Measurements from ENCODE around the gene TCEANC.

Gene TCEANC

DNA sequence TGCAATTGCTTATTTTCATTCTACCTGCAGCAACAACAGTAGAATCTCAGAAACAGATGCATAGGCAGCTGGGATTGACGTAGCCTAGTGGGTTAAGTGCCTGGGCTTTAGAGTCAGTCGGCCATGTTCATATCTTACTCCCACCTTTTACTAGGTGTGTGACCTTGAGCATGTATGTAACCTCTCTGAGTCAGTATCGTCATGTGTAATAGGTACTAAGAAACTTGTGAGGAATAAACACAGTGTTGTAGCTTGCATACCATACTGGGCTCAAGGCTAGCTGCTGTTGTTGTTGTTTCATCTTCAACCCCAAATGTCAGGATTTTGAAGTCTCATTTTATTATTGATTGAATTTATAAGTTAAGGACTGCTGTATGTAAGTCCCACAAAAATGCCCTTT is 50.2 kb downstream of the TCEANC start (continued):
- TF ChIP-seq, protein P1, sequence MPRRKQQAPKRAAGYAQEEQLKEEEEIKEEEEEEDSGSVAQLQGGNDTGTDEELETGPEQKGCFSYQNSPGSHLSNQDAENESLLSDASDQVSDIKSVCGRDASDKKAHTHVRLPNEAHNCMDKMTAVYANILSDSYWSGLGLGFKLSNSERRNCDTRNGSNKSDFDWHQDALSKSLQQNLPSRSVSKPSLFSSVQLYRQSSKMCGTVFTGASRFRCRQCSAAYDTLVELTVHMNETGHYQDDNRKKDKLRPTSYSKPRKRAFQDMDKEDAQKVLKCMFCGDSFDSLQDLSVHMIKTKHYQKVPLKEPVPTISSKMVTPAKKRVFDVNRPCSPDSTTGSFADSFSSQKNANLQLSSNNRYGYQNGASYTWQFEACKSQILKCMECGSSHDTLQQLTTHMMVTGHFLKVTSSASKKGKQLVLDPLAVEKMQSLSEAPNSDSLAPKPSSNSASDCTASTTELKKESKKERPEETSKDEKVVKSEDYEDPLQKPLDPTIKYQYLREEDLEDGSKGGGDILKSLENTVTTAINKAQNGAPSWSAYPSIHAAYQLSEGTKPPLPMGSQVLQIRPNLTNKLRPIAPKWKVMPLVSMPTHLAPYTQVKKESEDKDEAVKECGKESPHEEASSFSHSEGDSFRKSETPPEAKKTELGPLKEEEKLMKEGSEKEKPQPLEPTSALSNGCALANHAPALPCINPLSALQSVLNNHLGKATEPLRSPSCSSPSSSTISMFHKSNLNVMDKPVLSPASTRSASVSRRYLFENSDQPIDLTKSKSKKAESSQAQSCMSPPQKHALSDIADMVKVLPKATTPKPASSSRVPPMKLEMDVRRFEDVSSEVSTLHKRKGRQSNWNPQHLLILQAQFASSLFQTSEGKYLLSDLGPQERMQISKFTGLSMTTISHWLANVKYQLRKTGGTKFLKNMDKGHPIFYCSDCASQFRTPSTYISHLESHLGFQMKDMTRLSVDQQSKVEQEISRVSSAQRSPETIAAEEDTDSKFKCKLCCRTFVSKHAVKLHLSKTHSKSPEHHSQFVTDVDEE (CRISPR knock-in tag; IDR thresholded peaks at IDR 0.05) = no peak
- TF ChIP-seq ZNF8 (CRISPR knock-in tag; IDR thresholded peaks at IDR 0.05) = no peak
- TF ChIP-seq RARB (CRISPR knock-in tag; IDR thresholded peaks at IDR 0.05) = no peak

DNA sequence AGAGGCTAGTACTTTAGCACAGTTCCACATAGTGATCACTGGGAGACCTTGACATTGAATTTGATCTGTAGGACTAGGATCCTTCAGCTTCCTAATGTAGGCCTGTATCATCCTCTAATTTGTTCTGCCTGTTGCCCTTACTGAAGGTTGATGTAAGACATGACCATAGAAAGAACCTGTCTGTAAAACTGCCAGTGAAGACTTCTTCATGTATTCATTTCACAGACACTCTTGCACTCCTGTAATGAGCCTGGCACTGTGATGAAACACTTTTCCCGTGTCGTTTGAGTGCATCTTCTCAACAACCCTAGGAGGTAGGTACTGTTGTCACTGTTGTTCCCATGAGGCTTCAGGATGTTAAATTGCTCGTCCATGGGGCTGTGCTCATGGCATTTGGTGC is 50.6 kb downstream of the TCEANC start:
- no peak for ATAC-seq
- TF ChIP-seq CSDC2 (CRISPR knock-in tag; IDR thresholded peaks at IDR 0.05) = no peak

DNA sequence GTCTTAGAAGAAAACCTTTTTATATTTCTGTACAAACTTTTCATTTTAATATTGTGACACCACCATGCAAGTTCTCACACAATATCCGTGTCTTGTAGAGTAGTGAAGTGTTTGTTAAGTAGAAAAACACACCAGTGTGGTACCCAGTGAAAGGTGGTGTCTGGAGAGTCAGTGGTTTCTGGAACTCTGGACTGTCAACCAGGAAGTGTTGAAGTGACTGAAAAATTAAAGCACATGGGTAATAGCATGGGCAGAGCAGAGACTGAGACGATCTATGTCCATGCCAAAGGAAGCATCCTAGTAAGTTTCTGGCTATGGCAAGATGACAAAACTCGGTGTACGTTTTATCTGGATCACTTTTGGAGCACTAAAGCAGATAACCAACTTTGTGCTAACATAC is 58.2 kb downstream of the TCEANC start:
- TF ChIP-seq, protein P1 (CRISPR knock-in tag; IDR thresholded peaks at IDR 0.05) = no peak
- no peak for TF ChIP-seq SNAI2 (CRISPR knock-in tag; IDR thresholded peaks at IDR 0.05)
- TF ChIP-seq, protein P2, sequence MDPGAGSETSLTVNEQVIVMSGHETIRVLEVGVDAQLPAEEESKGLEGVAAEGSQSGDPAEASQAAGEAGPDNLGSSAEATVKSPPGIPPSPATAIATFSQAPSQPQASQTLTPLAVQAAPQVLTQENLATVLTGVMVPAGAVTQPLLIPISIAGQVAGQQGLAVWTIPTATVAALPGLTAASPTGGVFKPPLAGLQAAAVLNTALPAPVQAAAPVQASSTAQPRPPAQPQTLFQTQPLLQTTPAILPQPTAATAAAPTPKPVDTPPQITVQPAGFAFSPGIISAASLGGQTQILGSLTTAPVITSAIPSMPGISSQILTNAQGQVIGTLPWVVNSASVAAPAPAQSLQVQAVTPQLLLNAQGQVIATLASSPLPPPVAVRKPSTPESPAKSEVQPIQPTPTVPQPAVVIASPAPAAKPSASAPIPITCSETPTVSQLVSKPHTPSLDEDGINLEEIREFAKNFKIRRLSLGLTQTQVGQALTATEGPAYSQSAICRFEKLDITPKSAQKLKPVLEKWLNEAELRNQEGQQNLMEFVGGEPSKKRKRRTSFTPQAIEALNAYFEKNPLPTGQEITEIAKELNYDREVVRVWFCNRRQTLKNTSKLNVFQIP (CRISPR knock-in tag; IDR thresholded peaks at IDR 0.05; ENCODE audit: borderline replicate concordance, low read depth) = no peak

More for the DNA sequence above, 58.2 kb downstream of the TCEANC start:
- no peak for ATAC-seq
